Activated CD8-positive, alpha-beta memory T cell treated with anti-CD3 and anti-CD28 coated beads, Interleukin-2, amount 10 ng/mL, durations not matched to agents 7 days and 5 days (primary cell): ENCODE results near the gene RNF126. TPM values are rescaled to one million over a fixed set of nuclear protein-coding genes. Genes with fewer than 3 reads are reported as not detected.

Experiments used
- ATAC-seq: fragments of 150-1000 bp; cut with Tn5 transposase; one replicate; pipeline ENCODE4 v1.10.0; 2021; ENCODE audit warnings: moderate library complexity
- CTCF ChIA-PET: fragments of 350-600 bp; sonication (Branson Sonifier 250); formaldehyde crosslinking; loops from one replicate; lab custom pipeline; 2021; ENCODE audit warnings: antibody characterized with exemption; lab: Charles Lee
- DNase-seq: peaks from one replicate; pipeline ENCODE4 v3.0.0-alpha.2; 2020
- H3K27ac Mint-ChIP-seq: one replicate; pipeline ENCODE4 v1.8.0; 2021; ENCODE audit warnings: mild to moderate bottlenecking, mixed read lengths
- H3K27me3 Mint-ChIP-seq: one replicate; pipeline ENCODE4 v1.8.0; 2021; ENCODE audit warnings: mixed read lengths
- H3K36me3 Mint-ChIP-seq: one replicate; pipeline ENCODE4 v1.8.0; 2021; ENCODE audit warnings: mild to moderate bottlenecking, mixed read lengths
- H3K4me1 Mint-ChIP-seq: one replicate; pipeline ENCODE4 v1.8.0; 2021; ENCODE audit warnings: mixed read lengths
- H3K4me3 Mint-ChIP-seq: one replicate; pipeline ENCODE4 v1.8.0; 2021; ENCODE audit warnings: mild to moderate bottlenecking, moderate library complexity, mixed read lengths
- H3K9me3 Mint-ChIP-seq: one replicate; pipeline ENCODE4 v1.8.0; 2022; ENCODE audit warnings: low read depth, mixed read lengths
- total RNA-seq, 2 experiments: library from RNA; stranded (reverse); gene quantifications; one replicate each; pipeline ENCODE4 v1.2.3, GENCODE V29; 2021

Gene RNF126
- total RNA-seq, 2 experiments from 2014 or later: 76.9 to 83.0 TPM

DNA sequence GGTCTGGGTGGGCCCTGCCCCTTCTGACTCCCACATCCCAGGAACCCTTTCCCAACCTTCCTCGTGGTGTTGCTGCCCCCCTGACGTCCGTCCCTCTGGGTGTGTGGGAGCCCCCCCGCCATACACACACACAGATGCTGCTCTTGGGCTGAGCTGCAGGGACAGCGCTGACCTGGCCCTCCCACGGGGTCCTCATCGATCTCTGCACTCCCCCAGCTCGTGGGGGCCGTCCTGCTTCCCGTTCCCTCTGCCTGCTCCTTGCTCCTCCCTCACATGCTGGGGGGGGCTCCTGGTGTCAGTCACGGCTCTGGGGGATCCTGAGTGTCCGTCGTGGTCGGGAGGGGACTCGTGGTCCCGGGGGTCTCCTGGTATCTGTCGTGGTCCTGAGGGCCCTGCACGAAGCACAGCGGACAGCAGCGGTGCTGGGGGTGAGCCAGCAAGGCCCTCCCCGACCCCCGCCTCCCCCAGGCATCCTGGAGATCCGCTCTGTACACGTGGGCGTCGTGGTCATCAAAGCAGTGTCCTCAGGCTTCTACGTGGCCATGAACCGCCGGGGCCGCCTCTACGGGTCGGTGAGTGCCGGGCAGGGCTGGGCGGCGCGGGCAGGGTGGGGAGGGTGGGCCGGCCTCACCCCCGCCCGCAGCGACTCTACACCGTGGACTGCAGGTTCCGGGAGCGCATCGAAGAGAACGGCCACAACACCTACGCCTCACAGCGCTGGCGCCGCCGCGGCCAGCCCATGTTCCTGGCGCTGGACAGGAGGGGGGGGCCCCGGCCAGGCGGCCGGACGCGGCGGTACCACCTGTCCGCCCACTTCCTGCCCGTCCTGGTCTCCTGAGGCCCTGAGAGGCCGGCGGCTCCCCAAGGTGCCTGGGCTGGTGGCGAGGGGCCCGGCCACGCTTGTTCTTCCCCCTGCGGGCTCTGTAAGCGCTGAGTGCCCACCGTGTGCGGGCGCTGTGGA is 20.0 kb downstream of the RNF126 start:
- peaks cover 5% of the 10 kb centered on the region for H3K4me1 Mint-ChIP-seq
- DNase-seq (no peak), ATAC-seq (no peak)
- no peak overlapping the region for H3K27ac Mint-ChIP-seq
- peaks cover 3% of the 10 kb centered on the region for H3K27me3 Mint-ChIP-seq
- no peaks in the 10 kb centered on the region for H3K9me3 Mint-ChIP-seq
- H3K36me3 Mint-ChIP-seq: peaks cover 6% of the 10 kb centered on the region
- CTCF ChIA-PET: no interaction called here
- H3K4me3 Mint-ChIP-seq: no peak overlapping the region

DNA sequence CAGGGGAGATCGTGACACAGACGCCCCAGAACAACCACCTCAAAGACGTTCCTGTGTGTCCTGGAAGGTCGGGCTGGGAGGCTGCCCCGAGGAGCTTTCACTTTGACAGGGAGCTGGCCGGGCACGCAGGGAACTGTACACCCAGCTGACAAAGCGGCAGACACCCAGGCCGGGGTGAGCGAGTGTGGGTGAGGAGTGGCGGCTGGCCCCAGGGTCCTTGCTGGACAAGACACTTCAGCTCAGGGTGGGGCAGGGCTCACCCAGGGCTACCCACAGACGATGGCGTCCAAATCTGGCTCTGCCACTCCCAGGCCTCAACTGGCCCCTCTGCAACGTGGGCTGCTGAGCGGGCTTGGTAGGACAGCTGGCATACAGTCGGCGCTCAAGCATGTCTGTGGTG is 21.3 kb downstream of the RNF126 start:
- Mint-ChIP-seq H3K4me1 (peaks cover 5% of the 10 kb centered on the region), H3K9me3 (no peaks in the 10 kb centered on the region), H3K27ac (no peak overlapping the region), H3K27me3 (peaks cover 3% of the 10 kb centered on the region), H3K36me3 (peaks cover 4% of the 10 kb centered on the region), H3K4me3 (no peak overlapping the region)
- CTCF ChIA-PET: interaction anchor here (0.9 kb wide), 1 partner anchor 62 kb away, joined by 4 read pairs; no protein-coding TSS in a partner anchor
- no peak for DNase-seq
- no peak for ATAC-seq

DNA sequence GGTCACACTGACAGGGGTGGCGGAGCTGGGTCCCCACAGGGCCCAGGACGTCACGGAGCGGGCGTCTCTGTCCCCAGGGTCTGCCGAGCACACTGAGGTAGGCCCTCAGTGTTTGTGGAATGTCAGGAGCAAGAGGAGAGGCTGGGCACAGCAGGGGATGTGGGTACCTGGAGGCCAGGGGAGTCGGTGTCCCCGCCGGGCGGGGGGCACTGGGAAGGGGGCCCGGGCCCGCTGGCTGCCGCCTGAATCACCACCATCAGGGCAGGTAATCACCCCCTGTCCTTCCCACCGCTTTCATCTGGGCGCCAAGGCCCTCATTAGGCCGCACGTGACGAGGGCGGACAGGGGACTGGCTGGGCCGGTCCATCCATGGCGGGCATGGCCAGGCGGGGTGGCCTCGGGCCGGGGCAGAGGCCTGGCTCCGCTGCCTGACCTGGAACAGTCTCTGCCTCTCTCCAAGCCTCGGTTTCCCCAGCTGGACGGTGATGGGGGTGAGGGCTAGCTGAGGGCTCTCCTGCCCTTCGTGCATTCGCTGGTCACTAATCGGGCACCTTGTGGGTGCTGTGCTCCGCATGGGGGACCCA is 22.3 kb downstream of the RNF126 start:
- H3K4me3 Mint-ChIP-seq: no peak overlapping the region
- peaks cover 5% of the 10 kb centered on the region for H3K4me1 Mint-ChIP-seq
- CTCF ChIA-PET: interaction anchor here (0.9 kb wide), 1 partner anchor 63 kb away, joined by 4 read pairs; no protein-coding TSS in a partner anchor
- ATAC-seq (no peak), DNase-seq (no peak)
- no peak overlapping the region for H3K27ac Mint-ChIP-seq
- H3K9me3 Mint-ChIP-seq: no peaks in the 10 kb centered on the region
- H3K36me3 Mint-ChIP-seq: no peaks in the 10 kb centered on the region
- peaks cover 3% of the 10 kb centered on the region for H3K27me3 Mint-ChIP-seq

DNA sequence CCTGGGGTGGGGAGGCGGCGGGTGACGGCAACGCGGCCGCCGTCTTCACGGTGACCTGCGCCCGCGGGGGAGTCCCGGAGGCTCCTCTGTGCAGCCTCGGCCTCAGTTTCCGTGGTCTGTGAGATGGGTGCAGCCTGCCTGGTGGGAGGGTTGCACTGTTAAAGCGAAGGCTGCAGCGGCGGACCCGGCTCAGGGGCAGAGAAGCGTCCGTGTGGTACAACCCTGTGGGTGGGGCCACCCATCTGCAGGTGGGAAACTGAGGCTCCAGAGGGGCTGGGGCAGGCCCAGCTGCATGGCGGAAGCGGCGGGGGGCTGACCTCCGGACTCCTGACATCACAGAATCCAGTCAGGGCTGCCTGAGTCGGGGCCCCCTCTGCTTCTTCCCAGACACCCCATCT is 22.9 kb downstream of the RNF126 start:
- Mint-ChIP-seq H3K27me3 (peaks cover 3% of the 10 kb centered on the region), H3K36me3 (no peaks in the 10 kb centered on the region), H3K4me3 (no peak overlapping the region), H3K9me3 (no peaks in the 10 kb centered on the region), H3K4me1 (peaks cover 5% of the 10 kb centered on the region), H3K27ac (no peak overlapping the region)
- DNase-seq: no peak
- CTCF ChIA-PET: interaction anchor here (0.6 kb wide), 1 partner anchor 42 kb away, joined by 3 read pairs; no protein-coding TSS in a partner anchor
- no peak for ATAC-seq

DNA sequence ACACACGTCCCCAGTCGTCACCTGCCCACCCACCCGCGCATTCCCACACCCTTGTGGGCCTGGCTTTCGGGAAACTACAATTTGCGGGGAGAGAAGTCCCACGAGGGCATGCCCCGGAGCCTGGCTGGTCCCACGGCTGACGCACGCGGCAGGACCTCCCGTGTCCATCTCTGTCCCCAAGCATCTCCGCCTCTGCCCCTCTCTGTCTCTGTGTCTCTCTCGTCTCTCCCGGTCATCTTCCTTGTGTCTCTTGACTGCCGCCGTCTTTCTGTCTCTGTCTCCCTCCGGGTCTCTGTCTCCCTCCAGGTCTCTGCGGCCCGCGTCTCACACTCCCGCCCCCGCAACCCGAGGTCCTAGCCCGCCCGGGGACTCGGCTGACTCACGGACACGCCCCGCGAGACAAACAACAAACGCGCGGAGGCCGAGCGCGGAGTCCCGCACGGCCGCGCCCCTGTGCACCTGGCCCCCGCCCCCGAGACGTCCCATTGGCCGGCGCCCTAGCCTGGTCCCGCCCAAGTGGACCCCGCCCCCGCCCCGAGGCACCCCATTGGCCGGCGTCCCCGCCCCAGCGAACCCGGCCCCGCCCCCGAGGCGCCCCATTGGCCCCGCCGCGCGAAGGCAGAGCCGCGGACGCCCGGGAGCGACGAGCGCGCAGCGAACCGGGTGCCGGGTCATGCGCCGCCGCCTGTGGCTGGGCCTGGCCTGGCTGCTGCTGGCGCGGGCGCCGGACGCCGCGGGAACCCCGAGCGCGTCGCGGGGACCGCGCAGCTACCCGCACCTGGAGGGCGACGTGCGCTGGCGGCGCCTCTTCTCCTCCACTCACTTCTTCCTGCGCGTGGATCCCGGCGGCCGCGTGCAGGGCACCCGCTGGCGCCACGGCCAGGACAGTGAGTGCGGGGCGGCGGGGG is 23.5 kb downstream of the RNF126 start, which contains the start of gene FGF22:
FGF22 (plus strand) TSS at position 627 of the 908 bp plus-strand sequence; CDS start at position 674, 47 bp downstream.
- peak; percentile 97 for ATAC-seq
- Mint-ChIP-seq H3K27ac (no peak within 1 kb of the TSS), H3K27me3 (peaks cover 3% of the 10 kb centered on the region), H3K4me1 (peaks cover 5% of the 10 kb centered on the region), H3K4me3 (peak within 1 kb of the TSS; percentile 76), H3K9me3 (no peaks in the 10 kb centered on the region), H3K36me3 (no peaks in the 10 kb centered on the region)
- CTCF ChIA-PET: interaction anchor here (0.6 kb wide), 1 partner anchor 41 kb away, joined by 3 read pairs; no protein-coding TSS in a partner anchor
- DNase-seq: peak; percentile 95

DNA sequence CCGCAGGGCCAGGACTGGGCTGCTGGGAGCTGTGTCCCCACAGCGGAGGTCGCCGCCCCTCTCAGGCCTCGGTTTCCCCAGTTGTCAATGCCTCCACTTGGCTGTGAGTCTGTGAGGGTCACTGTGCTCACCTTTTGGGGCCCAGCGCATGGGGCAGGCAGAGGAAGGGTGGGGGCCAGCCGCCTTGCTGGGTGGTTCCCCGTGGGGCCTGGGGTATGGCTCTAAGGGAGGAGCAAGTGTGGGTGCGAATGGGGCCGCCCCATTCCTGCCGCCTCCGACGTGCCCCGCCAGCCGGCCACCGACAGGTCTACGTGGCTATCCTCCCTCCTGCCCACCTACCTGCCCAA is 24.1 kb downstream of the RNF126 start:
- Mint-ChIP-seq H3K9me3 (no peaks in the 10 kb centered on the region), H3K27me3 (peaks cover 3% of the 10 kb centered on the region), H3K4me3 (peak overlapping the region; percentile 76), H3K27ac (no peak overlapping the region), H3K4me1 (peaks cover 8% of the 10 kb centered on the region), H3K36me3 (no peaks in the 10 kb centered on the region)
- CTCF ChIA-PET: no interaction called here
- DNase-seq (no peak), ATAC-seq (no peak)

DNA sequence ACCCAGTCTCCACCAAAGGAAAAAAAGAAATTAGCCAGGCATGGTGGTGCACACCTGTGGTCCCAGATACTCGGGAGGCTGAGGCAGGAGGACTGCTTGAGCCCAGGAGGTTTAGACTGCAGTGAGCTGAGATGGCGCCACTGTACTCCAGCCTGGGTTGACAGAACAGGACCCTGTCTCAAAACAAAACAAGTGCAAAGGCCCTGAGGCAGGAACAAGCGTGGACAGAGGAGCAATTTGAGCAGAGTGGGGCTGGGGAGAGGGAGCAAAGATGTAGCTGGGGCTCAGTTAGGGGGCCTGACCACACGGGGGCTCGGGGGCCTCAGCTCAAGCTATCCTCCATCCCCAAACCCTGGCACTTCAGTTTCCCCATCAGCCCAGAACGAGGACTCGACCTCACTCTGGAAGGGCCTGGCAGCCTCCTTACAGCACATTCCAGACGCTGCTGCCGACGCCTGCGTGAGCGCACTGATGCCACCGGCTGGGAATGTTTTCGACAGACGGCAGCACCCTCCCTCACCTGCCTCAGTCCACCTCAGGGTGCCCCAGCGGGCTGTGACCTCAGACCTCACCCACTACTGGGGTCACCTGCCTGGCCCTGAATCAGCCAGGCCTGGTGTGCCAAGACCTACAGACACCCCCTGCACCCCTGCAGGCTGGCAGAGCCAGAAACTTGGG is 27.9 kb downstream of the RNF126 start:
- ATAC-seq (no peak), DNase-seq (no peak)
- Mint-ChIP-seq H3K36me3 (peaks cover 1% of the 10 kb centered on the region), H3K4me1 (peaks cover 21% of the 10 kb centered on the region), H3K27ac (no peak overlapping the region), H3K4me3 (no peak overlapping the region), H3K27me3 (peaks cover 3% of the 10 kb centered on the region), H3K9me3 (no peaks in the 10 kb centered on the region)
- CTCF ChIA-PET: no interaction called here

DNA sequence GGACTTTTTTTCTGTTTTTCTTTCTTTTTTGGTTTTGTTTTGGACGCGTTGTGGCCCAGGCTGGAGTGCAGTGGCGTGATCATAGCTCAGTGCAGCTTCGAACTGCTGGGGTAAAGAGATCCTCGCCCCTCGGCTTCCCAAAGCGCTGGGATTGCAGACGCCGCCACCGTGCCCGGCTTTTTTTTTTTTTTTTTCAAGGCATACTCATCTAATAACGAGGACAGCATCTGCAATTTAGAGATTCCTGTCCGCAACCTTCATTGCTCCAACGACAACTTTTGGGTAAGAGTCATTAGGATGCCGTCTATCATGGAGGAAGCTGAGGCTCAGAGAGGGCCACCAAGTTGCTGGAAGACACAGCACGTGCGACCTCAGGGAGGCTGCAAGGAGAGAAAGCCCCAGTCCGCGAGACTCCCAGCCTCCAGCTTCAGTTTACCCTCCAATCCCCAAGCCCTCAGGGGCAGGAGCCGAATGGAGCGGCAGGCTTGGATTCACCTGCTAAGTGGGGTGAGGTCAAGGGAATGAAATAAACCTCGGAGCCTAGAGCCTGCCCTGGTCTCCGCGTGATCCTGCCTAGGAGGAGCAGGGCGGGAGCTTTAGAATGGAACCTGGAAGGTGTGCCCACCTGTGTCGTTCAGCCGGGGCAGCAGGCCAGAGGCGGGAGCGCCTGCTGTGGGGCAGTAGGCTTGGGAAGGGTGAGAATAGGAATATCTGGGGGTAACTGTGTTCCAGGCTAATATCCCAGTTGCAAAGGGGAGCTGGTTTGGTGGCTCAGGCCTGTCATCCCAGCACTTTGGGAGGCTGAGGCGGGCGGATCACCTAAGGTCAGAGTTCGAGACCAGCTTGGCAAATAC is 29.0 kb downstream of the RNF126 start:
- no peaks in the 10 kb centered on the region for H3K27me3 Mint-ChIP-seq
- H3K27ac Mint-ChIP-seq: peak overlapping the region; percentile 76
- peaks cover 3% of the 10 kb centered on the region for H3K36me3 Mint-ChIP-seq
- no peak for ATAC-seq
- no peaks in the 10 kb centered on the region for H3K9me3 Mint-ChIP-seq
- CTCF ChIA-PET: interaction anchor here (0.5 to 1.5 kb wide), 6 partner anchors 32 to 611 kb away, joined by 3 to 4 read pairs (median 3); no protein-coding TSS in a partner anchor
- H3K4me3 Mint-ChIP-seq: peak overlapping the region; percentile 95
- no peak for DNase-seq
- peaks cover 19% of the 10 kb centered on the region for H3K4me1 Mint-ChIP-seq

DNA sequence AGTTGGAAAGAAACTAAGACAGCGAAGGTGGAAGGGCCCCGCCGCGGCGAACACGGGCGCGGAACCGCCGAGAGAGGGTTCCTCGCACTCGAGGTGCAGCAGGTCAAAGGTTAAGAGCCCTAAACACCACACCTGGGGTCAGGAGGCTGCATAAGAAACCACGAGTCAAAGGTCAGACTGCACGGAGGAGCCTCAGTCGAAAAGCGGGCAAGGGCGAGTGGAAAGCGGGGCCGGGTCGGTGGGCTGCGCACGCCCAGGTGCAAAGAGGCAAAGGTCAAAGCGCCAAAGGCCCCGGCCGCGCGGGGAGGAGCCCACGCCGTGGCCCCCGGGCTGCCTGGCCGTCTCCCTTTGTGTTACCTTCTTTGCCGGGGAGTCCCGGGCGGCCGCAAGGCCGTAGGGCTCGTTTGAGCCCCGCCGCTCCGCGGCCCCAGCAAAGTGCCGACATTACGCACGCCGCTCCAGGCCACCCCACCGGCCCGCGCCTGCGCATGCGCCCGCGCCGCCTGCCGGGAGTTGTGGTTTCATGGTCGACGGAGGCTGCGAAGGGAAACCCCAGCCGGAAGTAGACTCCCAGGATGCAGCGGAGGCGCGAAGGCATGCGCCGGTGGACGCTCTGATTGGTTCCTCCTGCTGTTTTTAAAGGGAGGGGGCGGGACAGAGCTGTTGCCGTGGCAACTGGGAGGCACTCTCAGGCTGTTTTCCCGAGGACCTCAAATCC is 29.8 kb downstream of the RNF126 start, which contains the start of gene POLRMT:
POLRMT (minus strand) TSS at position 470 of the 718 bp plus-strand sequence; CDS start at position 445, 25 bp downstream.
- ATAC-seq (peak; percentile 91), DNase-seq (peak; percentile 98)
- Mint-ChIP-seq H3K9me3 (no peaks in the 10 kb centered on the region), H3K36me3 (peaks cover 8% of the 10 kb centered on the region), H3K4me3 (peak within 1 kb of the TSS; percentile 95), H3K4me1 (peaks cover 20% of the 10 kb centered on the region), H3K27me3 (no peaks in the 10 kb centered on the region), H3K27ac (peak within 1 kb of the TSS; percentile 88)
- CTCF ChIA-PET: interaction anchor here (0.5 to 1.5 kb wide), 6 partner anchors 32 to 611 kb away, joined by 3 to 4 read pairs (median 3); no protein-coding TSS in a partner anchor

DNA sequence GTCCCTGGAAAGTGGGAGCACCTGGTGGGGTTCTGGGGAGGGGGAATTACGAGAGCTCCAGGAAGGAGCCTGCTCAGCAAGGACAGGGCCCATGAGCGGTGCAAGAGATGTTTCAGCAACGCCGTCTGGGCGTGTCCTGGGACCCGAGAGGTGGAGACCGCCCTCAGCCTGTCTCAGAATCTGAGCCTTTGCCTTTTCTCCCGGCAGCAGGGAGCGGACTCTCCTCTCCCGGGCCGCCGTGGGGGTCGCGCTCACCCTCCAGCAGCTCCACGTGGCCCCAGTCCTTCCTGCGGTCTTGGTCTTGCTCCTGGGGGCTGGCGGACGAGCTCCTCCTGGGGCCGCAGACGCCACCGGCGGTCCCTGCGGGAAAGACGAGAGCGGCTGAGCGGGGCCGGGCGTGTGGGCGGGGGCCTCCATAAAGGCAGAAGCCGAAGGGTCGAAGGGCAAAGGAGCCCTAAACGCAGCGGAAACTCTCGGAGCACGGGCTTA is 30.4 kb downstream of the RNF126 start:
- ATAC-seq: peak; percentile 60
- Mint-ChIP-seq H3K9me3 (no peaks in the 10 kb centered on the region), H3K27ac (peak overlapping the region; percentile 88), H3K4me3 (peak overlapping the region; percentile 95), H3K27me3 (no peaks in the 10 kb centered on the region), H3K4me1 (peaks cover 21% of the 10 kb centered on the region), H3K36me3 (peaks cover 11% of the 10 kb centered on the region)
- CTCF ChIA-PET: interaction anchor here (1.5 kb wide), 1 partner anchor 48 kb away, joined by 4 read pairs; no protein-coding TSS in a partner anchor
- peak; percentile 69 for DNase-seq
